ENCODE measurements around the gene MGAT4C. TPM values are rescaled to one million over a fixed set of nuclear protein-coding genes. Genes with fewer than 3 reads are reported as not detected.

MGAT4C gene
- total RNA-seq, 4 donors from 2014 or later, result 0.15 to 1.1 (median 0.60) TPM

DNA sequence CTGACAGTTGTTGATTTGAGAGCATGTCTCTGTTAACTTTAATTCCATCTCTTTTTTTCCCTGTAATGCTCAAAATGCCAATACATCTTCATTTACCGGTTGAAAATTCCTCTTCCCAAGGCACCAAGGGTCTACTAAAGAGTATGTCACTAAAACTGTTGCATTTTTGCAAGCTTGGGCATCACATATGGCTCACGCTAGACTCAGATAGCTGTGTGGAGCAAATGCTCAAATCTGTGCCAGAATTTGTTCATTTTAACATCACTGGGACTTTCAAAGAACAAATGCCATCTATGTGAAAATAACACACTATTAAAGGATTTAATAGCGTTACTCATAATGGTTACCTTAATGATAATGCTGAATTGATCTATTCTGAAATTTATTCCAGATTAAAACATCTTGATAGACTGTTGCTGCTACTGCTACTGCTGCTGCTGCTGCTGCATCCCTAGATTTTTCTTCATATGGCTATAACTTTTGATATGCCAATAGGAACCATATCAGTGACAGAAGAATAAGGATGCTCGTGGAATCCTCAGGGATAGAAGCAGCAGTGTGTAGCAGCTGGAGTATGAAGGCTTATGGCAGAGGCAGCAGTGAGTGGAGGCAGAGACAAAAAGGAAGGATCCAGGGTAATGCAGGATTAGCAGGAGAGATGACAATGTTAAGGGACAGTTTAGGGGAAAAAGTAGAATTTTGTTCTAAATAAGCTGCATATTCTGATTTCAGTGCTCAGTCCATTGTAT, 57.3 kb downstream of the MGAT4C start:
- Histone ChIP-seq H3K27me3 (no peaks in the 10 kb centered on the region), H3K27ac (no peak overlapping the region), H3K4me3 (no peak overlapping the region), H3K4me1 (no peaks in the 10 kb centered on the region), H3K36me3 (no peaks in the 10 kb centered on the region), H3K9me3 (no peaks in the 10 kb centered on the region)
- 67 to 69% methylated on average over 4 of the region's 4 CpGs for WGBS, 2 donors (ENCODE audit: low coverage in 1 of 2)
- TF ChIP-seq, protein P1, sequence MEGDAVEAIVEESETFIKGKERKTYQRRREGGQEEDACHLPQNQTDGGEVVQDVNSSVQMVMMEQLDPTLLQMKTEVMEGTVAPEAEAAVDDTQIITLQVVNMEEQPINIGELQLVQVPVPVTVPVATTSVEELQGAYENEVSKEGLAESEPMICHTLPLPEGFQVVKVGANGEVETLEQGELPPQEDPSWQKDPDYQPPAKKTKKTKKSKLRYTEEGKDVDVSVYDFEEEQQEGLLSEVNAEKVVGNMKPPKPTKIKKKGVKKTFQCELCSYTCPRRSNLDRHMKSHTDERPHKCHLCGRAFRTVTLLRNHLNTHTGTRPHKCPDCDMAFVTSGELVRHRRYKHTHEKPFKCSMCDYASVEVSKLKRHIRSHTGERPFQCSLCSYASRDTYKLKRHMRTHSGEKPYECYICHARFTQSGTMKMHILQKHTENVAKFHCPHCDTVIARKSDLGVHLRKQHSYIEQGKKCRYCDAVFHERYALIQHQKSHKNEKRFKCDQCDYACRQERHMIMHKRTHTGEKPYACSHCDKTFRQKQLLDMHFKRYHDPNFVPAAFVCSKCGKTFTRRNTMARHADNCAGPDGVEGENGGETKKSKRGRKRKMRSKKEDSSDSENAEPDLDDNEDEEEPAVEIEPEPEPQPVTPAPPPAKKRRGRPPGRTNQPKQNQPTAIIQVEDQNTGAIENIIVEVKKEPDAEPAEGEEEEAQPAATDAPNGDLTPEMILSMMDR (IDR thresholded peaks at IDR 0.05), result no peak
- TF ChIP-seq EP300 (IDR thresholded peaks at IDR 0.05) (no peak), POLR2A (IDR thresholded peaks at IDR 0.05) (no peak), POLR2AphosphoS5 (IDR thresholded peaks at IDR 0.05) (no peak)
- ATAC-seq, result no peak

GRCh38 chr12:86196465-86196864, 59.7 kb downstream of the MGAT4C start:
- no peak for ATAC-seq
- Histone ChIP-seq H3K4me3 (no peak overlapping the region), H3K27ac (no peak overlapping the region), H3K36me3 (no peaks in the 10 kb centered on the region), H3K27me3 (no peaks in the 10 kb centered on the region), H3K4me1 (no peaks in the 10 kb centered on the region), H3K9me3 (no peaks in the 10 kb centered on the region)
- 13% methylated on average over 1 of the region's 1 CpG; no CpG with 5 or more reads in 1 of the 2 donors for WGBS, 2 donors (ENCODE audit: low coverage in 1 of 2)
- TF ChIP-seq, protein P1 (IDR thresholded peaks at IDR 0.05), result no peak
- no peak for TF ChIP-seq POLR2A (IDR thresholded peaks at IDR 0.05)
- TF ChIP-seq POLR2AphosphoS5 (IDR thresholded peaks at IDR 0.05), result no peak
- no peak for TF ChIP-seq EP300 (IDR thresholded peaks at IDR 0.05)

DNA sequence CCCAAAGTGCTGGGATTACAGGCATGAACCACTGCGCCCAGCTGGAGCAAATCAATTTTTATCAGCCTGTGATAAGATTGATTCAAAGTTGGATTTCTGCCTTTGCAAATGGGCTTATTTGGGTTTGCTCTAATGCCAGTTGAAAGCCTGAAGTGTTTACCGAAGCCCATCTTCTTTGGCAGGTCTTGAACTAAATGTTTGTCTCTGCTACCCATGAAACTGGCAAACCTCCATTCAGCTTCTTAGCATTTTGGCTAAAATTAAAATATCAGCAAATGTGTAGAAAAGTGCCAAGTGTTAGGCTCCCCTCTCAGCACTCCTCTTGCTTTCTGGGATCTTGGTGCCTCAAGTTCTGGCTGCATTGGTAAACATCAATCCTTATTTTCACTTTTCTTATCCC, 61.5 kb downstream of the MGAT4C start:
- WGBS, 2 donors (ENCODE audit: low coverage in 1 of 2), result 64 to 92% methylated on average over 2 of the region's 2 CpGs
- TF ChIP-seq EP300 (IDR thresholded peaks at IDR 0.05), result no peak
- TF ChIP-seq, protein P1 (IDR thresholded peaks at IDR 0.05), result no peak
- no peak for TF ChIP-seq POLR2A (IDR thresholded peaks at IDR 0.05)
- TF ChIP-seq POLR2AphosphoS5 (IDR thresholded peaks at IDR 0.05), result no peak
- H3K4me1 ChIP-seq, result no peaks in the 10 kb centered on the region
- H3K27me3 ChIP-seq, result no peaks in the 10 kb centered on the region
- no peak for ATAC-seq
- no peaks in the 10 kb centered on the region for H3K9me3 ChIP-seq
- H3K36me3 ChIP-seq, result no peaks in the 10 kb centered on the region
- no peak overlapping the region for H3K4me3 ChIP-seq
- H3K27ac ChIP-seq, result no peak overlapping the region

DNA sequence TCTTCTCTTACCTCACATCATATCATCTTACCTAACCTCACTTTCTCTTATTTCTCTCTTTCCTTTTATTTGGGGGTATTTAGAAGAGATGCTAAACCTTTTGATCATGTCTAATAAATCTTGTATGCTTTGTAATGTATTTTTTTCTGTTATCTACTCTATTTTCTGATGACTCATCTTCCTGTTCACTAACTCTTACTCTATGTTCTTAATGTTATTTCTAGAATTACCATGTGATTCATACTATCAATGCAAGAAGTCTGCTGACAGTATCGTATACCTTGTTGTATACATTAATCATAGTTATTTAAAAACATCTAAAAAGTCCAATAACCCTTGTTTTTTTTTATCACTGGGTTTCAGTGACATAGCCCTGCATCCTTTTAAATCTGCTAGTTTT, 62.3 kb downstream of the MGAT4C start:
- Histone ChIP-seq H3K4me3 (no peak overlapping the region), H3K9me3 (no peaks in the 10 kb centered on the region), H3K4me1 (no peaks in the 10 kb centered on the region), H3K27ac (no peak overlapping the region), H3K27me3 (no peaks in the 10 kb centered on the region), H3K36me3 (no peaks in the 10 kb centered on the region)
- no peak for ATAC-seq
- WGBS, 2 donors (ENCODE audit: low coverage in 1 of 2), result 50 to 65% methylated on average over 1 of the region's 1 CpG
- TF ChIP-seq POLR2A (IDR thresholded peaks at IDR 0.05), result no peak
- TF ChIP-seq, protein P1 (IDR thresholded peaks at IDR 0.05), result no peak
- no peak for TF ChIP-seq EP300 (IDR thresholded peaks at IDR 0.05)
- no peak for TF ChIP-seq POLR2AphosphoS5 (IDR thresholded peaks at IDR 0.05)

DNA sequence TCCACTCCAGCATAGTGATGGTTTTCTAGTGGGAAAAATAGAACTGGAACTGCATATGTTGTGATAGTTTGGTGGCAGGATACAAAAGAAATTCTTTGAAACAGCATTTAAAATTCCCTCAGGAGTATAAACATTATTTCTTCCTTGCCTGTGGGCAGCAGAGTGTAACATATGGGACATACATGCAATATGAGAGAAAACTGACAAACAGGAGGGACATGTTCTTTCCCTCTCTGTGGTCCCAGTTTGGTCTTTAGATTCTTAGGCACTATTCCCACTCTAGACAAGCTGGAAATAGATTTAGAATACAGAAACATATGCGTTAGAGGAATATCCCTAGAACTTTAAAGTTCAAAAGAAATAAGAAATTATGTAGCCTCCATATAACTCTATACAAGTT, 68.0 kb downstream of the MGAT4C start:
- Histone ChIP-seq H3K36me3 (no peaks in the 10 kb centered on the region), H3K4me1 (no peaks in the 10 kb centered on the region), H3K27ac (no peak overlapping the region), H3K9me3 (no peaks in the 10 kb centered on the region), H3K27me3 (no peaks in the 10 kb centered on the region), H3K4me3 (no peak overlapping the region)
- WGBS, 2 donors (ENCODE audit: low coverage in 1 of 2), result 45 to 60% methylated on average over 1 of the region's 1 CpG
- TF ChIP-seq, protein P1 (IDR thresholded peaks at IDR 0.05), result no peak
- TF ChIP-seq POLR2A (IDR thresholded peaks at IDR 0.05) (no peak), EP300 (IDR thresholded peaks at IDR 0.05) (no peak), POLR2AphosphoS5 (IDR thresholded peaks at IDR 0.05) (no peak)
- ATAC-seq, result no peak
